GM12878 (cell line): Measurements from ENCODE around the gene ZKSCAN2. TPM values are rescaled to one million over a fixed set of nuclear protein-coding genes. Genes with fewer than 3 reads are reported as not detected.

ENCODE experiments used
- ATAC-seq: fragments of 200-7000 bp; cut with Tn5 transposase; 3 replicates; pipeline ENCODE4 v1.9.1; 2020; ENCODE audit warnings: mild to moderate bottlenecking, moderate library complexity
- BruUV-seq: library from RNA; stranded (reverse); fragments of 400-500 nt; replicated peaks from 2 replicates; lab custom pipeline; 2021; lab: Mats Ljungman, UMichigan
- CTCF ChIA-PET: fragments of 300-600 bp; sonication (Branson Sonifier 250); formaldehyde crosslinking; extraction: SDS; loops from one replicate; lab custom pipeline; 2021; ENCODE audit warnings: inconsistent platforms; lab: Yijun Ruan, JAX
- POLR2A ChIA-PET: fragments of 350-600 bp; formaldehyde crosslinking; extraction: SDS; loops from one replicate; lab custom pipeline; 2021; ENCODE audit warnings: inconsistent platforms; lab: Charles Lee
- RAD21 ChIA-PET: fragments of 300-600 bp; sonication (Branson Sonifier 250); formaldehyde crosslinking; loops from one replicate; lab custom pipeline; 2023; ENCODE audit warnings: antibody characterized with exemption; ENCODE audit not compliant: unreplicated experiment; lab: Charles Lee
- SMC1A ChIA-PET: fragments of 300-600 bp; sonication (Branson Sonifier 250); formaldehyde crosslinking; loops from one replicate; lab custom pipeline; 2023; ENCODE audit not compliant: unreplicated experiment, uncharacterized antibody; lab: Charles Lee
- DNase-seq: peaks from one replicate; pipeline ENCODE4 v3.0.0-alpha.2; 2011; ENCODE audit warnings: low read depth, low spot score
- FAIRE-seq: peaks from 3 replicates; lab custom pipeline; 2011; peaks lifted over from hg19 to GRCh38; lab: Jason Lieb, UNC
- H2AFZ ChIP-seq: 2 replicates; pipeline ENCODE4 v1.6.0; 2011; ENCODE audit warnings: low read depth, low read length, control low read depth; ENCODE audit not compliant: control insufficient read depth
- H3K27ac ChIP-seq: 2 replicates; pipeline ENCODE4 v1.5.1; 2011; ENCODE audit warnings: control low read depth; ENCODE audit not compliant: control insufficient read depth, insufficient read depth
- H3K27me3 ChIP-seq, 2 experiments: replicated peaks in 1 of 2; 2 replicates each; pipeline versions ENCODE4 v1.6.0 to v1.6.1; 2011; ENCODE audit warnings: low read length in 1 of 2; ENCODE audit not compliant: control insufficient read depth in 2 of 2, insufficient read depth in 2 of 2
- H3K36me3 ChIP-seq, 2 experiments: 2 replicates each; pipeline ENCODE4 v1.5.1; 2011; ENCODE audit warnings: low read length in 1 of 2; ENCODE audit not compliant: control insufficient read depth in 2 of 2, insufficient read depth in 2 of 2
- H3K4me1 ChIP-seq: 2 replicates; pipeline ENCODE4 v1.6.1; 2011; ENCODE audit warnings: mild to moderate bottlenecking, low read length, moderate library complexity, mixed read lengths; ENCODE audit not compliant: control insufficient read depth, insufficient read depth
- H3K4me2 ChIP-seq: 2 replicates; pipeline ENCODE4 v1.6.0; 2011; ENCODE audit warnings: control low read depth; ENCODE audit not compliant: control insufficient read depth, insufficient read depth
- H3K4me3 ChIP-seq: fragments of 200-600 bp; sonication (generic); 2 replicates; pipeline ENCODE4 v1.5.1; 2016
- H3K79me2 ChIP-seq: 2 replicates; pipeline ENCODE4 v1.6.0; 2011; ENCODE audit warnings: low read length; ENCODE audit not compliant: control insufficient read depth, insufficient read depth
- H3K9ac ChIP-seq: 2 replicates; pipeline ENCODE4 v1.8.0; 2011; ENCODE audit warnings: low read length, control low read depth, mixed read lengths; ENCODE audit not compliant: control insufficient read depth, insufficient read depth
- H3K9me3 ChIP-seq: replicated peaks from 3 replicates; pipeline ENCODE4 v1.5.1; 2011; ENCODE audit warnings: mild to moderate bottlenecking, low read length; ENCODE audit not compliant: control insufficient read depth, insufficient read depth
- H4K20me1 ChIP-seq: 2 replicates; pipeline ENCODE4 v1.6.0; 2011; ENCODE audit not compliant: control insufficient read depth, insufficient read depth
- BHLHE40 ChIP-seq, 2 experiments: fragments of 450-650 bp in 1 of 2; IDR thresholded peaks; 2 replicates each; pipeline ENCODE4 v1.6.1; 2011 to 2017; ENCODE audit warnings: low read depth in 2 of 2, borderline replicate concordance in 1 of 2, improper control_type of control experiment in 1 of 2, low read length in 1 of 2, mild to moderate bottlenecking in 1 of 2
- CBFB ChIP-seq: IDR thresholded peaks from 2 replicates; pipeline ENCODE4 v1.6.1; 2016; ENCODE audit warnings: antibody characterized with exemption, low read depth
- EZH2 ChIP-seq: IDR thresholded peaks from 2 replicates; pipeline ENCODE4 v1.6.1; 2012; ENCODE audit warnings: low read depth, mild to moderate bottlenecking, control low read depth, inconsistent platforms, low read length, borderline replicate concordance; ENCODE audit not compliant: control insufficient read depth
- NFXL1 ChIP-seq: fragments of 450-650 bp; IDR thresholded peaks from 2 replicates; pipeline ENCODE4 v1.6.1; 2017; ENCODE audit warnings: antibody characterized with exemption, mild to moderate bottlenecking, borderline replicate concordance
- RB1 ChIP-seq: fragments of 450-650 bp; formaldehyde crosslinking; IDR thresholded peaks from 2 replicates; pipeline ENCODE4 v1.6.1; 2017; ENCODE audit warnings: mild to moderate bottlenecking, borderline replicate concordance
- WGBS: methylation state at CpG from one replicate; pipeline ENCODE4 v1.1.6; 2016; ENCODE audit warnings: low lambda C conversion rate; ENCODE audit not compliant: insufficient replicate concordance, insufficient coverage; ENCODE audit errors: missing lambda C conversion rate; 5-methylcytosine and 5-hydroxymethylcytosine counted together
- in situ Hi-C: fragments of 300-500 bp; cut with MboI; formaldehyde crosslinking; loops from 9 replicates; pipeline ENCODE4 v1.14.3; 2018; ENCODE audit warnings: mixed read lengths
- intact Hi-C: fragments of 100-400 bp; cut with micrococcal nuclease; formaldehyde crosslinking; loops from one replicate; pipeline ENCODE4 v1.14.2; 2022; ENCODE audit not compliant: unreplicated experiment
- polyA plus RNA-seq, 11 experiments: library from polyadenylated mRNA; depleted of rRNA in 4 of 11; unstranded in 6 of 11; stranded (reverse) in 5 of 11; fragments of >200 nt; fragmentation: Nextera tagmentation in 4 of 11; fragmentation: Illumina TruSeq in 1 of 11; extraction: Ambion mirVana in 4 of 11; extraction: Trizol in 1 of 11; gene quantifications; 1 replicate in 1 of 11; 2 replicates in 10 of 11; pipeline versions ENCODE4 v1.2.1 to v1.2.3, GENCODE V29; 2011 to 2016; ENCODE audit warnings: inconsistent platforms in 2 of 11, missing spikeins in 2 of 11, low read depth in 1 of 11
- total RNA-seq, 4 experiments: library from RNA; depleted of rRNA in 3 of 4; stranded (reverse); fragments of >200 nt in 3 of 4; fragmentation: Illumina TruSeq in 1 of 4; extraction: Trizol in 1 of 4; gene quantifications; 2 replicates each; pipeline versions ENCODE4 v1.2.1 to v1.2.3, GENCODE V29; 2013 to 2021
- TF ChIP-seq, protein P1 (sequence below): IDR thresholded peaks from 2 replicates; pipeline ENCODE4 v1.6.1; 2012; ENCODE audit warnings: low read length, inconsistent platforms
- TF ChIP-seq, protein P2 (sequence below), 3 experiments: IDR thresholded peaks in 2 of 3; conservative IDR thresholded peaks in 1 of 3; 2 replicates each; pipeline ENCODE4 v1.5.1; 2011; ENCODE audit warnings: low read depth in 3 of 3, low read length in 3 of 3, mild to moderate bottlenecking in 3 of 3, control low read depth in 2 of 3, moderate library complexity in 2 of 3, inconsistent platforms in 1 of 3, mixed read lengths in 1 of 3; ENCODE audit not compliant: control insufficient read depth in 2 of 3, insufficient read depth in 1 of 3; ENCODE audit errors: extremely low read depth in 1 of 3

The ZKSCAN2 gene
- total and polyA plus RNA-seq, 10 of the 15 experiments (the other 5 are each of a cell fraction or from before 2014, with no cell fraction given): 0.75 to 6.6 (median 2.9) TPM

DNA sequence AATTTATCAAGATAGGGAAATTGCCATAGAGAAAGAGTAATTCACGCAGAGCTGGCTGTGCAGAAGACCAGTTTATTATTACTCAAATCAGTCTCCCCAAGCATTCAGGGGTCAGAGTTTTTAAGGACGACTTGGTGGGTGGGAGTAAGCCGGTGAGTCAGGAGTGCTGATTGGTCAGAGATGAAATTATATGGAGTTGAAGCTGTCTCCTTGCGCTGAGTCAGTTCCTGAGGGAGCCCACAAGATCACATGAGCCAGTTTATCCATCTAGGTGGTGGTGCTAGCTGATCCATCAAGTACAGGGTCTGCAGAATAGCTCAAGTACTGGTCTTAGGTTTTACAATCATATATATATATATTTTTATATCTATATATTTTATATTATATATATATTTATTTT lies 46.9 kb downstream of the ZKSCAN2 start (continued):
- TF ChIP-seq, protein P1, sequence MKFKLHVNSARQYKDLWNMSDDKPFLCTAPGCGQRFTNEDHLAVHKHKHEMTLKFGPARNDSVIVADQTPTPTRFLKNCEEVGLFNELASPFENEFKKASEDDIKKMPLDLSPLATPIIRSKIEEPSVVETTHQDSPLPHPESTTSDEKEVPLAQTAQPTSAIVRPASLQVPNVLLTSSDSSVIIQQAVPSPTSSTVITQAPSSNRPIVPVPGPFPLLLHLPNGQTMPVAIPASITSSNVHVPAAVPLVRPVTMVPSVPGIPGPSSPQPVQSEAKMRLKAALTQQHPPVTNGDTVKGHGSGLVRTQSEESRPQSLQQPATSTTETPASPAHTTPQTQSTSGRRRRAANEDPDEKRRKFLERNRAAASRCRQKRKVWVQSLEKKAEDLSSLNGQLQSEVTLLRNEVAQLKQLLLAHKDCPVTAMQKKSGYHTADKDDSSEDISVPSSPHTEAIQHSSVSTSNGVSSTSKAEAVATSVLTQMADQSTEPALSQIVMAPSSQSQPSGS: no peak
- TF ChIP-seq, protein P2, sequence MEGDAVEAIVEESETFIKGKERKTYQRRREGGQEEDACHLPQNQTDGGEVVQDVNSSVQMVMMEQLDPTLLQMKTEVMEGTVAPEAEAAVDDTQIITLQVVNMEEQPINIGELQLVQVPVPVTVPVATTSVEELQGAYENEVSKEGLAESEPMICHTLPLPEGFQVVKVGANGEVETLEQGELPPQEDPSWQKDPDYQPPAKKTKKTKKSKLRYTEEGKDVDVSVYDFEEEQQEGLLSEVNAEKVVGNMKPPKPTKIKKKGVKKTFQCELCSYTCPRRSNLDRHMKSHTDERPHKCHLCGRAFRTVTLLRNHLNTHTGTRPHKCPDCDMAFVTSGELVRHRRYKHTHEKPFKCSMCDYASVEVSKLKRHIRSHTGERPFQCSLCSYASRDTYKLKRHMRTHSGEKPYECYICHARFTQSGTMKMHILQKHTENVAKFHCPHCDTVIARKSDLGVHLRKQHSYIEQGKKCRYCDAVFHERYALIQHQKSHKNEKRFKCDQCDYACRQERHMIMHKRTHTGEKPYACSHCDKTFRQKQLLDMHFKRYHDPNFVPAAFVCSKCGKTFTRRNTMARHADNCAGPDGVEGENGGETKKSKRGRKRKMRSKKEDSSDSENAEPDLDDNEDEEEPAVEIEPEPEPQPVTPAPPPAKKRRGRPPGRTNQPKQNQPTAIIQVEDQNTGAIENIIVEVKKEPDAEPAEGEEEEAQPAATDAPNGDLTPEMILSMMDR (IDR thresholded peaks at IDR 0.05 in 2 of 3, conservative IDR thresholded peaks at IDR 0.05 in 1 of 3; ENCODE audit: control insufficient read depth in 2 of 3, extremely low read depth in 1 of 3, insufficient read depth in 1 of 3, low read depth in 3 of 3, low read length in 3 of 3): no peak
- TF ChIP-seq EZH2: no peak
- TF ChIP-seq RB1: no peak
- no peak for TF ChIP-seq CBFB

DNA sequence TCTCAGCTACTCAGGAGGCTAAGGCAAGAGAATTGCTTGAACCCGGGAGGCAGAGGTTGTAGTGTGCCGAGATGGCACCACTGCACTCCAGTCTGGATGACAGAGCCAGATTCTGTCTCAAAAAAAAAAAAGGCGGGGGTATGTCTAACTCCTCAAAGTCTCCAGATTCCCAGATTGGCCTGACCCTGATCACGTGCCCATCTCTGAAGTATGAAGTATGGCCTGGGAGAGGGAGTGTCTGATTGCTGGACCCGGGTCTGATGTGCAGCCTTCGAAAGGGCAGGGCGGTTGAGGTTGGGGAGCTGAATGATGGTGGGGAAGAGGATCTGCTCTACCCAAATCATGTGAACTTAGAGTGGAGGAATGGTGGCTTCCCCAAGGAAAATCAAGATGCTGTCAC lies 58.2 kb downstream of the ZKSCAN2 start:
- no peak overlapping the region for H3K4me2 ChIP-seq
- no peak overlapping the region for H2AFZ ChIP-seq
- ATAC-seq (no peak), FAIRE-seq (no peak), DNase-seq (no peak)
- ChIA-PET CTCF (no interaction called here), POLR2A (no interaction called here), RAD21 (no interaction called here), SMC1A (no interaction called here)
- TF ChIP-seq NFXL1 (no peak), BHLHE40 (IDR thresholded peaks at IDR 0.05; ENCODE audit: borderline replicate concordance in 1 of 2, low read depth in 2 of 2, low read length in 1 of 2) (no peak)
- no peaks in the 10 kb centered on the region for H3K79me2 ChIP-seq
- H4K20me1 ChIP-seq: no peaks in the 10 kb centered on the region
- H3K36me3 ChIP-seq: no peaks in the 10 kb centered on the region
- no TSS peak for BruUV-seq
- no peak overlapping the region for H3K9ac ChIP-seq
- WGBS: 50% methylated on average over 7 of the region's 7 CpGs
- no peak overlapping the region for H3K27ac ChIP-seq
- no peak overlapping the region for H3K4me3 ChIP-seq
- H3K9me3 ChIP-seq: no peaks in the 10 kb centered on the region
- no peaks in the 10 kb centered on the region for H3K27me3 ChIP-seq
- no peaks in the 10 kb centered on the region for H3K4me1 ChIP-seq
- in situ Hi-C loops (no loop called here), intact Hi-C loops (no loop called here)
